IPS-NIHi7 (cell line): Measurements from ENCODE around the gene SHE.
"Not testable (repeated sequence)": the region's sequence is repeated elsewhere in the genome, so short reads cannot be mapped to it uniquely, and the experiment has no call there.

ENCODE experiments used
- DNase-seq: peaks from one replicate; pipeline ENCODE4 v3.0.0; 2012; ENCODE audit warnings: mixed read lengths; ENCODE audit errors: extremely low spot score

The SHE gene

DNA sequence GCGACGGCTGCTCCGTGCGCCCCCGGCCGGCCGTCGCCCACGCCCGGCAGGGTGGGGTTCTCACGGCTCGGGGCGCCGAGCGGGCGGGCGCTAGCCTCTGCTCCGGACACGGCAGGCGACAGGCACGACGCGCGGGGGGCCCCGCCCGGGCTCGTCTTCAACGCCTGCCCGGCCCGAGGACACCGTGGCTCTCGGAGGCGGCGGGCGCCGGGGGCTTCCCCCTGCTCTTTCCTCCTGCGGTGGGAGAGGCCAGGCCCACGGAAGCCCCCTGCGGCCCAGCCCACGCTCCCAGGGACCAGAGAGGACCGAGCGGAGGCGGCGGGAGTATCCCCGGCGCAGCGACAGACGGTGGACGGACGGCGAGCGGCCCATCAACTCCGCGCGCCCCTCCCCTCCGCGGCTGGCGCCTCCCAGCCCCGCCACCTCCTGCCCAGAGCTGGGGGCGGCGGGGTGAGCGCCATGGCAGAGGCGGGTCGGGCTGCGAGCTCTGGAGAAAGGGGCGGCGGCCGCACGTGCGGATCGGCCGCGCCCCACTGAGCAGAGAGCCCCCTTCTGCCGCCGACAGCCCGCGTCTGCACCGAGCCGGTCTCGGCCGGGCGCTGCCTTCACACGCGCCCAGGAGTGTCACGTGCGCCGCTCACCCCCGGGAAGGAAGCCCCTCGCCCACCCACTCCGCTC is at the start of gene SHE, which contains the start of gene TDRD10:
Gene SHE, minus strand, starts transcription at position 347 of the 678 bp plus-strand sequence. CDS start 386 bp downstream, outside the sequence.
Gene TDRD10, plus strand, starts transcription at position 154 of the 678 bp plus-strand sequence. CDS start 4,685 bp downstream, outside the sequence.
- DNase-seq: peak; percentile 65

- no peak for DNase-seq
Observed at GRCh38 chr1:154551474-154551873, 49.3 kb upstream of the SHE start.

- no peak for DNase-seq
Observed at GRCh38 chr1:154550657-154551056, 48.4 kb upstream of the SHE start.

DNA sequence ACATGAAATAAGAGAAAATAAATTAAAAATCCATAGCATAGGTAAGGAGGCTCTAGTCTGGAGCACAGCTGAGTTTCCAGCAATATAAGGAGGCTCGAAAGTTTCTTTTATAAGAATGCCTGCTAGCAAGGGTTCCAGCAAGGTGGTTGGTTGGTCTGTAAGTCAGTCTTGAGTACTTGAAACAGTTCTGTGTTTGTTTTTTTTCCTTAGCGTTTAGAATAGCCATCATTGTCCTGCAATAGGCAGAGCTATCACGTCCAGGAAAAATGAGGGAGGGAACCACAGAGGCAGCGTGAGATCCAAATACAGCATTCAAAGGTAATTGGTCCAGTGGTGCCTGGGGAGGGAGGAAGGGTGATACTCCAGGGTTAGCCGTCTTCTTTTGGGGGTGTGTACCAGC is 47.9 kb upstream of the SHE start:
- no peak for DNase-seq

- DNase-seq: no peak
Observed at GRCh38 chr1:154549202-154549770, 47.1 kb upstream of the SHE start.

- no peak for DNase-seq
Observed at GRCh38 chr1:154548028-154548427, 45.8 kb upstream of the SHE start.

DNA sequence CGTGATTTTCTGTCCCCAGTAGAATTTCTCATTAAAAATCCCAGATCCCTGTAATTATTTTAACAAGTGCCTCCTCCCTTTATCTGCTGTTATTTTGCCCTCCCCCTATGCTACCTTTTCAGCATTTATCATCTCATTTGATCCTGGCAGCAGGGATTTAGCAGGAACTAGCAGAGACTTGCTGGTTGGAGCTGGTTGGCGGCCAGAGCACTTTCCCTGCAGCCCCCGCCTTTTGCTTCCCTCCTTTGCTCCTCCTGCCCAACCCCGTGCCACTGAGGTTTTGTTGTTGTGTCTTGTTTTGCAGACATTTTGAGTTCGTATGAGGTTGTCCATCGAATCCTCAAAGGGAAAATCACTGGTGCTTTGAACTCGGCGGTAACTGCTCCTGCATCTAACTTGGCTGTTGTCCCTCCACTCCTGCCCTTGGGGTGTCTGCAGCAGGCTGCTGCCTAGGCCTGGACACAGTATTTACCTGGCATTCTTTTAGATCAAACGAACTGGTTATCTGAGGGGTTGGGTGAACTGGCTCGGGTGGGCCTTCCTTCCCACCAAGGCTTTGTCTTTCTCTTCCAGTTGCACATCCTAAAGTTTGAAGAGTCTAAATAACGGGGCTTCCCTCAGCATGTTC is 45.0 kb upstream of the SHE start:
- no peak for DNase-seq

DNA sequence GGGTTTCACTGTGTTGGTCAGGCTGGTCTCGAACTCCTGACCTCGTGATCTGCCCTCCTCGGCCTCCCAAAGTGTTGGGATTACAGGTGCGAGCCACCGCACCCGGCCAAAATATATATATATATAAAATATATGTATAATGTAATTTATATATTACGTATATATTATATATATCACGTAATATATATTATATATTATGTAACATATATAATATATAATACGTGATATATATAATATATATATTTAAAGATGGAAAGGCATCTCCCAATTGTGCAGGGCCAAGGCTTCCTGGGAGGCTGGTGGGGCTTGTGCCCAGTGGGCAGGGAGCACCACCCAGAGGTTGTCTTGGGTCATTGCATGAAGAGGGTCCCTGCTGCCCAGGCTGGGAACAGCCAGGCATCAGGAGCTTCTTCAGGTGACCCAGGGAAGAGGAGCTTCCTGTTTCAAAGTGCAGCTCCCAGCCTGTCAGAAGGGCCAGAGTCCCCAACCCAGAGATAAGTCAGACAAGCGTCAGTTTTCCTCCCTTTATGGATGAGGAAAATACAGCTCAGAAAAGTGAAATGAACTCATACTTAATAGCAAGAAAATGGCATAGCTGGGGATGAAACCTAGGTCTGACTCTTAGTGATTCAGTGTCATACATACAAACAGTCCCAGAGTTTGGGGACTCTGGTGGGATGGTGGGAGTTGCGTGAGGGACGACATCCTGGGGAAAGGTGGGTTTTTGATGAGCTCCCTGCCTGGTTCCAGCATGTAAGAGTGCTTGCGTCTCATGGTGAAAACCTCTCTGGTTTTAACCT is 44.3 kb upstream of the SHE start:
- peak; percentile 94 for DNase-seq

- DNase-seq: no peak
Observed at GRCh38 chr1:154541231-154541630, 39.0 kb upstream of the SHE start.

DNA sequence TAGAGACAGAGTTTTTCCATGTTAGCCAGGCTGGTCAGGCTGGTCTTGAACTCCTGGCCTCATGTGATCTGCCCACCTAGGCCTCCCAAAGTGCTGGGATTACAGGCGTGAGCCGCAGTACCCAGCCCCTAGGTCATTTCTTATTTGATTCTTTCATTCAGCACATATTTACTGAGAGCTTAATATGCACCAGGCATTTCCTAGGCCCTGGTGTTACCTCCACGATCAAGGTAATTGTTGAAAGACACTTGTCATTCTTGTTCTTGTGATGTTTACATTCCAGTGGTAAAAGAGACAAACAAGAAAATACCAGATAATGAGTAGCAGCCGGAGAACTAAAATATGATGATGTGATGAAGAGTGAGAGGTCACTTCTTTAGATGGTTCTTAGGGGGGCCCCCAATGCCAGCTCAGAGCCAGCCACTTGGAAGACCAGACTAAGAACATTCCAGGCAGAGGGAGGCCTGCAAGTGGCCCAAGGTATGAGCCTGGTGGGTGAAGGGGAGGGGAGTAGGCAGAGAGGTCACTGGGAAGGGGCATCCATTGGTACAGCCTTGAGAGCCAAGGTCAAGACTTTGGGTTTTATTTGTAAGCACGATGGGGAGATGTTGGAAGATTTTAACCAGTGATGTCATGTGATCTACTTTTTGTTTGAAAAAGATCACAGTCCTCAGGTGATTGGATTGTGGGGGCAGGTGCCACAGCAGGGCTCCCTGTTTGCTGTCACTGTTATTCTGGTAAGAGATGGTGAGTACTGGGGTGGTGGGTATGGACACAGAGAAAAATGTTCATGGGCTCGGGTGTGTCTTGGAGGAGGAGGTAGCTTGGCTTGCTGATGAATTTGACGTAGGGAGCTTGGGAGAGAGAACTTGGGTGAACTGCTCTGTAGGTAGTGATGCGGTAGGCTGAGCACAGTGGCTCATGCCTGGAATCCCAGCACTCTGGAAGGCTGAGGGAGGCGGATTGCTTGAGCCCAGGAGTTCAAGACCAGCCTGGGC is 37.6 kb upstream of the SHE start:
- DNase-seq: no peak

GRCh38 chr1:154536570-154536969 is 34.4 kb upstream of the SHE start:
- no peak for DNase-seq

DNA sequence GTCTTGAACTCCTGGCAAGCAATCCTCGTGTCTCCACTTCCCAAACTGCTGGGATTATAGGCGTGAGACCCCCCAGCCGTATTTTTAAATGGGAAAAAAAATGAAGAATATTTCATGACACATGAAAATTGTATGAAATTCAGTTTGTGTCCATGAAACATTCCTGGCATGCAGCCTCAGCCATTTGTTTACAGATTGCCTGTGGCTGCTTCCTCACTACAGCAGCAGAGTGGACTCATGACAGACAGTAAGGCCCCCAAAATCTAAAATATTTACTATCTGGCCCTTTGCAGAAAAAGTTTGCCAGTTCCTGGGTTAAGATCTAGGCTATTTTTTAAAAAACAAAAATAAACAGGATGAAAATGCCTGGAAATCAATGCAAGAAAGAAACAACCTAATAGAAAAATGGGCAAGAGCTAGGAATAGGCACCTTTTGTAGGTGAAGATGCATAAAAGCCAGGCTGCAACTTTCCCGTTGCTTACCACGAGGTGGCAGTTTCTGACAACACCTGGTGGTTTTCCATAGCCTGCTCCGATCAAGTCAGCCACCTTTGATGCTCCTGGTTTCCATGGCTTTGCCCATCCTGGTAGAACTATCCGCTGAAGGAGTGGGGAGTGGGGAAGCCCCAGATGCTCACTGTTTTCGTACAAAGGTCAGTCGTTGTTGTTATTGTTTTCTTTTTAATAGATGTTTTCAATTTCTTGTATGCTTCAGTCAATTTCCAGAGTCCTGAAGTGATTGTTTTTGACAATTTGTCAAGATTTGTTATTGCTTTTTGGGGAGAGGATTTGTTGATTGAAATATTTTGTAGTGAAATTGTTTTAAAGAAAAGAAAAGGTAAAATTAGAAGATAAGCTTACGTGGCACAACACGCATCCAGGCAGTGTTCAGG is 32.0 kb upstream of the SHE start:
- DNase-seq: peak; percentile 88

GRCh38 chr1:154531950-154532349 is 29.7 kb upstream of the SHE start:
- DNase-seq: not testable (repeated sequence)

GRCh38 chr1:154529308-154529707 is 27.1 kb upstream of the SHE start:
- DNase-seq: no peak

GRCh38 chr1:154527192-154527591 is 25.0 kb upstream of the SHE start:
- DNase-seq: no peak

DNA sequence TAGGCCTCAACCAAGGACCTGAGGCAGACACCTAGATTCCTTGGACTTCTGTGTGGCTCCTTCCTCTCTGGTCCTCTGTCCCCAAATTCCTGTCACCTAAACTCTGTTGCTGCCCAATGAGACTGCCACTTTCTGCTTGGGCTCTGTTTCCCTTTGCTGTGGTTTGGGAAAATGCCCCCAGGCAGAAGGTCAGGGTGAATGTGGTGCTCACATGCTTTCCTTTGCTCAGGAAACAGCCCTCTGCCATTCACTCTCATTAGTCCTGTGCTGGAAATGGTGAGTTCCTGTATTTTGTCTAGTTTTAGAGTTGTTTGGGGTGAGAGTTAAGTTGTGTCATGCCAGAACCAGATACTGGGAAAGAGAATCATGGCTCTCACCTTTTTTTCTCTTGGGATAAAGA is 22.7 kb upstream of the SHE start:
- no peak for DNase-seq

GRCh38 chr1:154521695-154522094 is 19.5 kb upstream of the SHE start:
- DNase-seq: no peak

GRCh38 chr1:154520333-154520732 is 18.1 kb upstream of the SHE start:
- no peak for DNase-seq

DNA sequence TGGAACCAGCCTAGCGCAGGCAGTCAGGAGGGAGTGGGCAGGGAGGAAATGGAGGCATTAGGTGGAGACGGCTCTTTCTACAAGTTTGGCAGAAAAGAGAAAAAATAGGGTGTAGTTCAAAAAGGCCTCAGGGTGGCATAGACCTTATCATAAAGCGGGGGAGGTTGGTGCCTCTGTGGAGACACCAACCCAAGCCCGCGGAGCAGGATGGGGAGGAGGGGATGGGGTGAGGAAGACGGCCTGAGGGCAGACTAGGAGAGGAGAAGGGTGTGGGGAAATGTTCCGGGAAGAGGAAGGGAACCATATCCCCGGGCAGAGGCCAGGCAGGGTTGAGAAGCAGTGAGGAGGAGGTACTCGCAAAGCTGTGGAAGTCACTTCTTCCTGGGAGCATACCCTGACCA is 17.4 kb upstream of the SHE start:
- peak; percentile 24 for DNase-seq

GRCh38 chr1:154517661-154518060 is 15.4 kb upstream of the SHE start:
- no peak for DNase-seq
